Panc1 (cell line): ENCODE results near the gene CAPN15. TPM values are rescaled to one million over a fixed set of nuclear protein-coding genes. Genes with fewer than 3 reads are reported as not detected.

ENCODE experiments used
- ATAC-seq: fragments of 200-7000 bp; cut with Tn5 transposase; 2 replicates; pipeline ENCODE4 v1.9.1; 2020; ENCODE audit warnings: mild to moderate bottlenecking, moderate library complexity
- BruUV-seq: library from RNA; stranded (reverse); fragments of 400-500 nt; replicated peaks from 2 replicates; lab custom pipeline; 2021; lab: Mats Ljungman, UMichigan
- CTCF ChIA-PET: fragments of 300-600 bp; sonication (Branson Sonifier 250); formaldehyde crosslinking; loops from one replicate; lab custom pipeline; 2022; ENCODE audit warnings: antibody characterized with exemption; lab: Charles Lee
- POLR2A ChIA-PET: fragments of 300-600 bp; sonication (Branson Sonifier 250); formaldehyde crosslinking; loops from one replicate; lab custom pipeline; 2022; ENCODE audit warnings: antibody characterized with exemption; lab: Charles Lee
- DNase-seq: peaks from one replicate; pipeline ENCODE4 v3.0.0-alpha.2; 2010; ENCODE audit warnings: low read depth, low spot score
- H3K27ac ChIP-seq: 2 replicates; pipeline ENCODE4 v1.5.1; 2011; ENCODE audit warnings: mild to moderate bottlenecking, low read length, inconsistent platforms
- H3K27me3 ChIP-seq: fragments of 200-500 bp; sonication (Bioruptor generic); 2 replicates; pipeline ENCODE4 v1.6.0; 2014; ENCODE audit warnings: low read length, inconsistent platforms; ENCODE audit not compliant: control insufficient read depth, insufficient read depth
- H3K36me3 ChIP-seq: fragments of 200-500 bp; sonication (Bioruptor generic); 2 replicates; pipeline ENCODE4 v1.5.1; 2014; ENCODE audit warnings: inconsistent platforms, mild to moderate bottlenecking, low read length, moderate library complexity; ENCODE audit not compliant: control insufficient read depth, insufficient read depth
- H3K4me1 ChIP-seq: 2 replicates; pipeline ENCODE4 v1.5.1; 2011; ENCODE audit warnings: inconsistent platforms, mild to moderate bottlenecking, low read length, moderate library complexity; ENCODE audit not compliant: control insufficient read depth, insufficient read depth
- H3K4me3 ChIP-seq, 2 experiments: 2 replicates each; pipeline ENCODE4 v1.5.1; 2011 to 2012; ENCODE audit warnings: low read depth in 2 of 2, low read length in 2 of 2, mild to moderate bottlenecking in 2 of 2, inconsistent platforms in 1 of 2, moderate library complexity in 1 of 2
- H3K9me3 ChIP-seq: fragments of 200-500 bp; sonication (Bioruptor generic); 2 replicates; pipeline ENCODE4 v1.5.1; 2014; ENCODE audit warnings: low read depth, mild to moderate bottlenecking, inconsistent platforms, low read length, moderate library complexity; ENCODE audit not compliant: control insufficient read depth, insufficient read depth
- POLR2AphosphoS5 ChIP-seq: IDR thresholded peaks from 2 replicates; pipeline ENCODE4 v1.6.1; 2012; ENCODE audit warnings: mild to moderate bottlenecking, low read depth, low read length, moderate library complexity
- REST ChIP-seq, 2 experiments: IDR thresholded peaks; 2 replicates each; pipeline ENCODE4 v1.6.1; 2011 to 2012; ENCODE audit warnings: low read depth in 2 of 2, control low read depth in 1 of 2, low read length in 1 of 2, mild to moderate bottlenecking in 1 of 2, moderate library complexity in 1 of 2; ENCODE audit not compliant: insufficient read depth in 1 of 2
- SIN3A ChIP-seq: IDR thresholded peaks from 2 replicates; pipeline ENCODE4 v1.6.1; 2012; ENCODE audit warnings: low read depth, mild to moderate bottlenecking, low read length, moderate library complexity, borderline replicate concordance; ENCODE audit not compliant: insufficient read depth
- TCF7L2 ChIP-seq: IDR thresholded peaks from 2 replicates; pipeline ENCODE4 v1.6.1; 2011; ENCODE audit warnings: mild to moderate bottlenecking, low read depth, low read length, inconsistent platforms
- in situ Hi-C: cut with HindIII; loops from 2 replicates; pipeline ENCODE4 v1.10.0; 2016; ENCODE audit warnings: low sequenced_read_pairs, low pct_unique_long_range_greater_than_20kb
- intact Hi-C: fragments of 100-400 bp; cut with micrococcal nuclease; formaldehyde crosslinking; loops from one replicate; pipeline ENCODE4 v1.10.0; 2022; ENCODE audit not compliant: unreplicated experiment
- total RNA-seq: library from RNA; stranded (reverse); gene quantifications from one replicate; pipeline ENCODE4 v1.2.1, GENCODE V29; 2021; ENCODE audit not compliant: unreplicated experiment
- TF ChIP-seq, protein P1 (sequence below): fragments of 450-650 bp; IDR thresholded peaks from 2 replicates; pipeline ENCODE4 v1.5.1; 2017; ENCODE audit warnings: mild to moderate bottlenecking

The CAPN15 gene
- total RNA-seq, 1 experiment from 2014 or later, result 78.5 TPM

- H3K27ac ChIP-seq, result no peak overlapping the region
- CTCF ChIA-PET, result no interaction called here
- ATAC-seq, result no peak
- DNase-seq, result no peak
- no peaks in the 10 kb centered on the region for H3K27me3 ChIP-seq
- intact Hi-C loops (no loop called here), in situ Hi-C loops (no loop called here)
- H3K36me3 ChIP-seq, result no peaks in the 10 kb centered on the region
- H3K9me3 ChIP-seq, result no peaks in the 10 kb centered on the region
- TF ChIP-seq POLR2AphosphoS5 (no peak), TCF7L2 (no peak), SIN3A (no peak), REST (IDR thresholded peaks at IDR 0.05; ENCODE audit: insufficient read depth in 1 of 2, low read depth in 2 of 2, low read length in 1 of 2) (no peak)
- TF ChIP-seq, protein P1, sequence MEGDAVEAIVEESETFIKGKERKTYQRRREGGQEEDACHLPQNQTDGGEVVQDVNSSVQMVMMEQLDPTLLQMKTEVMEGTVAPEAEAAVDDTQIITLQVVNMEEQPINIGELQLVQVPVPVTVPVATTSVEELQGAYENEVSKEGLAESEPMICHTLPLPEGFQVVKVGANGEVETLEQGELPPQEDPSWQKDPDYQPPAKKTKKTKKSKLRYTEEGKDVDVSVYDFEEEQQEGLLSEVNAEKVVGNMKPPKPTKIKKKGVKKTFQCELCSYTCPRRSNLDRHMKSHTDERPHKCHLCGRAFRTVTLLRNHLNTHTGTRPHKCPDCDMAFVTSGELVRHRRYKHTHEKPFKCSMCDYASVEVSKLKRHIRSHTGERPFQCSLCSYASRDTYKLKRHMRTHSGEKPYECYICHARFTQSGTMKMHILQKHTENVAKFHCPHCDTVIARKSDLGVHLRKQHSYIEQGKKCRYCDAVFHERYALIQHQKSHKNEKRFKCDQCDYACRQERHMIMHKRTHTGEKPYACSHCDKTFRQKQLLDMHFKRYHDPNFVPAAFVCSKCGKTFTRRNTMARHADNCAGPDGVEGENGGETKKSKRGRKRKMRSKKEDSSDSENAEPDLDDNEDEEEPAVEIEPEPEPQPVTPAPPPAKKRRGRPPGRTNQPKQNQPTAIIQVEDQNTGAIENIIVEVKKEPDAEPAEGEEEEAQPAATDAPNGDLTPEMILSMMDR, result no peak
- POLR2A ChIA-PET, result interaction anchor here (0.5 kb wide), 1 partner anchor 47 kb away, joined by 3 read pairs; no protein-coding TSS in a partner anchor
- H3K4me1 ChIP-seq, result peaks cover 38% of the 10 kb centered on the region
- 0 out of 4 replicates have a peak overlapping the region, but pooled peaks of 1 of the 2 experiments have one; percentile 7 for H3K4me3 ChIP-seq
- no TSS peak for BruUV-seq
These were observed 33.3 kb downstream of the CAPN15 start for GRCh38 chr16:560701-561412.

- no peaks in the 10 kb centered on the region for H3K27me3 ChIP-seq
- H3K4me3 ChIP-seq, result no peak overlapping the region
- POLR2A ChIA-PET, result no interaction called here
- no TSS peak for BruUV-seq
- DNase-seq, result no peak
- no peaks in the 10 kb centered on the region for H3K36me3 ChIP-seq
- CTCF ChIA-PET, result no interaction called here
- no peak overlapping the region for H3K27ac ChIP-seq
- no peaks in the 10 kb centered on the region for H3K9me3 ChIP-seq
- intact Hi-C loops, result no loop called here
- ATAC-seq, result no peak
- H3K4me1 ChIP-seq, result peaks cover 44% of the 10 kb centered on the region
- no peak for TF ChIP-seq POLR2AphosphoS5
- TF ChIP-seq TCF7L2, result no peak
- TF ChIP-seq, protein P1, result no peak
- TF ChIP-seq SIN3A, result no peak
- no peak for TF ChIP-seq REST (IDR thresholded peaks at IDR 0.05; ENCODE audit: insufficient read depth in 1 of 2, low read depth in 2 of 2, low read length in 1 of 2)
- in situ Hi-C loops, result no loop called here
These were observed 33.9 kb downstream of the CAPN15 start for GRCh38 chr16:561413-561794.
